Measurements from ENCODE around the gene SEPTIN12.
"Not testable (repeated sequence)": the region's sequence is repeated elsewhere in the genome, so short reads cannot be mapped to it uniquely, and the experiment has no call there.

Gene SEPTIN12

DNA sequence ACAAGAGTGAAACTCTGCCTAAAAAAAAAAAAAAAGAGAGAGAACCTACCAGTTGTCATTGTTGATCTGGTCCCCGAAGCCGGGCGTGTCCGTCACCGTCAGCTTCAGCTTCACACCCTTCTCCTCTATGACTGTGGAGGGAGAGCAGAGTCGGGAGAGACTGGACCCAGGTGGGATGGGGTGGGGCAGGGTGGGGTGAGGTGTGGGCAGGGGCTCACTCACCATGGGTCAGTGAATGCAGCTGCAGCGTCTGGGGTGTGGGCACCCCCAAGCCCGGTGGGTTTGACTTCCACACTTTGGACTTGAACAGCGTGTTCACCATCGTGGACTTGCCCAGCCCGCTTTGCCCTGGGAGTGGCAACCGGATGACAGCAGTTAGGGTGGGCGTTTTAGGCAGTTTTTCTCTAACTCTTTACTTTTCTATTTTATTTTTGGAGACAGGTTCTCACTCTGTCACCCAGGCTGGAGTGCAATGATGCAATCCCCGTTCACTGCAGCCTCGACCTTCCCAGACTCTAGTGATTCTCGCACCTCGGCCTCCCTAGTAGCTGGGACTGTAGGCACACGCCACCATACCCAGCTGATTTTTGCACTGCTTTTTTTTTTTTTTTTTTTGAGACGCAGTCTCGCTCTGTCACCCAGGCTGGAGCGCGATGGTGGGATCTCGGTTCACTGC is 2.2 kb downstream of the SEPTIN12 start:
- in situ Hi-C loops (cut with MboI; ENCODE audit: low sequenced_read_pairs), result no loop called here

DNA sequence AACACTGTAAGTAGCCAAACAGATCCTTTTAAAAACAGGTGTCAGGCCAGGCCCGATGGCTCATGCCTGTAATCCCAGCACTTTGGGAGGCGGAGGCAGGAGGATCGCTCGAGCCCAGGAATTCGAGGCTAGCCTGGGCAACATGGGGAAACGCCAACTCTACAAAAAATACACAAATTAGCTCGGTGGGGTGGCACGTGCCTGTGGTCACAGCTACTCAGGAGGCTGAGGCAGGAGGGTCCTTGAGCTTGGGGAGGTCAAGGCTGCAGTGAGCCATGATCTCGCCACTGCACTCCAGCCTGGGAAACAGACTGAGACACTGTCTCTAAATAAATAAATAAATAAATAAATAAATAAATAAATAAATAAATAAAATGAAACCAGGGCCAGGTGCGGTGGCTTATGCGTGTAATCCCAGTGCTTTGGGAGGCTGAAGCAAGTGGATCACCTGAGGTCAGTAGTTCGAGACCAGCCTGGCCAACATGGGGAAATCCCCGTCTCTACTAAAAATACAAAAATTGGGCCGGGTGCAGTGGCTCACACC is 3.6 kb downstream of the SEPTIN12 start:
- in situ Hi-C loops (cut with MboI; ENCODE audit: low sequenced_read_pairs), result not testable (repeated sequence)

DNA sequence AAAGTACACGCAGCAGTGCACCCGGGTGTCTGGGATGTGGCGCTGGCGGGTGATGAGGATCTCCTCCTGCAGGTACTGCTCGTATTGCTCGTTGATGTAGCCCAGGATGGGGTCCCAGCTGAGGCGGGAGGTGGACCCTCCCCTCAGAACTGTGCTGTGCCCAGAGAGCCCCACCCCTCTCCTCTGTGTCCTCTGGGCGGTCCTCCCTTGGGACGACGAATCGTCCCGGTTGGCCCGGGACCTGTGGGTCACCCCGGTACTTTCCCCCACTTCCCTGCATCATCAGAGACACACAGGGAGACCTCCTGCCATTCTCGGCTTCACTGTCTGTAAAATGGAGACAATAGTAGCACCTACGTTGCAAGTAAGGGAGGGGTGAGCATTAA is 4.2 kb downstream of the SEPTIN12 start:
- in situ Hi-C loops (cut with MboI; ENCODE audit: low sequenced_read_pairs), result no loop called here

DNA sequence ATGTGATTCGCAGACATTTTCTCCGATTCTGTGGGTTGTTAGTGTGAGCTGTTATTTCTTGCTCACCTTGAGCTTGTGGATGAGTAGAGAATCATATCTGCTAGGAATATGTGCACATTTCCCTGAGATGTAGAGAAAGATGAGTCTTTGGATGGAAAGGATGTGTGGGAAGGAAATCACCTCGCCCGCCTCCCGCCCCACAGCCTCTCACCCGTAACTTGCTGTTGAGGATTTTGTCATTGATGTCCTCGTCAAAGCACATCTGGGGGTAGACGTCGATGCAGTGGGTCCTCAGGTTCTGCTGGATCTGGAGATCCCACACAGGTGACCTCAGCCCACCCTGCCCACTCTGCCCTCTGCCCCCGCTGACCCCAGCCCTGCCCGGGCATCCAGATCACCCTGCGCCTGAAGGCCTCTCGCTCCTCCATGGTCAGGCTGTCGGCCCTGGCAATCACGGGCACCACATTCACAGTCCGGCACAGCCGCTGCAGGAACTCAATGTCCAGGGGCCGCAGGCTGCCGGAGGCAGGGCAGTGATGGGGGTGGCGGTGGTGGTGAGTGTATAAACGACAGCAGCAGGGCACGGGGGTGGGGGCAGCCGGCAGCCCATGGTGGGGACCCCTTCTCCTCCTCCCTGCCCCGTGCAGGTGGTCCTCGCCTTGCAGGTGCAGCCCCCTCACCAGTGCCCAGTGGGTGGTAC is 4.7 kb downstream of the SEPTIN12 start:
- in situ Hi-C loops (cut with MboI; ENCODE audit: low sequenced_read_pairs), result no loop called here

DNA sequence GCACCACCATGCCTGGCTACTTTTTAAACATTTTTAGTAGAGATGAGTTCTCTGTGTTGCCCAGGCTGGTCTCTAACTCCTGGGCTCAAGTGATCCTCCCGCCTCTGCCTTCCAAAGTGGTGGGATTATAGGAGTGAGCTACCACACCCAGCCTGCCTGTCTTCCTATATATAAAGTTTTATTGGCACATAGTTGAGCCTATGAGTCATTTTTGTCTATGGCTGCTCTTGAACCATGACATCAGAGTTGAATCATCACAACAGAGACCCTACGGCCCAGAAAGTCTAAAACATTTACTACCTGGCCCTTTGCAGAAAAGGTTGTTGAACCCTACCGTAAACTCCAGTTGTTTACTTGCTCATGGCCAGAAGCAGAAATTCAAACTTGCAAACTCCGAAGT is 7.9 kb downstream of the SEPTIN12 start:
- in situ Hi-C loops (cut with MboI; ENCODE audit: low sequenced_read_pairs), result no loop called here

DNA sequence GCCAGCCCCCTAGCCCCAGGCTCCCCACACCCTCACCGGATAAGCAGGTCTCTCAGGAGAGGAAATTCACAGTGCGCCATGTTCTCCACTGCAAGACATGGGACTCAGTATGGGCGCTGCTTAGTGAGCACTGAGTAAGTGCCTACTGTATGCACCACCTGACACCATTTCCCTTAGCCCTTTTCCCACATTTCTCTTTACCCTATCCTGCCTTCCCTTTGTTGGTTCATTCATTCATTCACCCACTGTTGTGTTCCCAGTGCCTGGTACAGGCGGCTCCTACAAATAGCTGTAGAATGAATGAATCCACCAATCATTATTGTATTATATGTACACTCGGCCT is 10.1 kb downstream of the SEPTIN12 start:
- in situ Hi-C loops (cut with MboI; ENCODE audit: low sequenced_read_pairs), result no loop called here

DNA sequence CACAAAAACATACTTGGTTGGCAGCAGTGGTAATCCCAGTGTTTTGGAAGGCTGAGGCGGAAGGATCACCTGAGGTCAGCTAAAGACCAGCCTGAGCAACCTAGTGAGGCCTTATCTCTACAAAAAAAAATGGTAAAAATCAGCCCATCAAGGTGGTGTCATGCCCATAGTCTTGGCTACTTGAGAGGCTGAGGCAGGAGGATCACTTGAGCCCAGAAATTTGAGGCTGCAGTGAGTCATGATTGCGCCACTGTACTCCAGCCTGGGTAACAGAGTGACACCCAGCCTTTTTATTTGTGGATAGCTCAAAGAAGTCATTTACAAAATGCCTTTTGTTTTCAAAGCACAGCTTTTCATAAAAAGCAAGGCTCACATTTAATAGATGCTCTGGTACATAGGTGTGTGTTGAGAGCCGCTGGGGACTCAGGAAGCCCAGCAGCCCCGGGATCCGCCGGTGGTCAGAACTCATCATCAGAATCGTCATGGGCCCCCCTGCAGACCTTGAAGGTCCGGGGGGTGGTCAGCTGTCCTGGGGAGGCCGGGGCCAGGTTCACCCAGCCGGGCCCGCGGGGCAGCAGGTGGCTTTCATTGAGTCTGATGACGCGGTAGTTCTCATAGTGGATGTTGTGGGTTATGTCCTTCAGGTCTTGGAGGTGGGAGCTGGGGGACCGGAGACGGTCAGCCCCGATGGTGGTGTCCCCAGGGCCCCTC is 10.7 kb downstream of the SEPTIN12 start:
- in situ Hi-C loops (cut with MboI; ENCODE audit: low sequenced_read_pairs), result no loop called here

DNA sequence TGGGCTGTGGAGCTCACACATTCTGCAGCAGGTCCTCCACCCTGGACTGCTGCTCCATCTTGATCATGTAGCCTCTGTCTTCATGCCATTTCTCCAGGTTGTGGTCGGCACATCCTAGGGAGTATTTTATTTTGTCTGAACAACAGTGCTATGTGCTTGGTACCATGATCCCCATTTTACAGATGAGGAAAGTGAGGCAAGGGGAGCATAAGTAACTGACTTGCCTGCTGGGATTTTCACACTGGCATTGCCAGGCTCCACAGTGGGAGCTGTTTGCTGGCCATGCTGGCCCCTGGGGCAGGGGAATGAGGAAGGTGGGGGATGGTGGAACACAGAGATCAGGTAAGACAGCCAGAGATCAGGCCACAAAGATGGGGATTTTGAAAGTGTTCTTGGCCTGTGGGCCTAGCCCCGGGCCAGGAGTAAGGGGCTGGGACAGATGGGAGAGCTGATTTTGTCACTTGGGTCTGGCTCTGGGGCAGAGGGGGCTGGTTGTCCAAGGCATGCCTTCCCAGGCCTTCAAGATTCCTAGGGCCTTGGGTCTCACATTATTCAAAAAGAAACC is 11.9 kb downstream of the SEPTIN12 start:
- in situ Hi-C loops (cut with MboI; ENCODE audit: low sequenced_read_pairs), result no loop called here

DNA sequence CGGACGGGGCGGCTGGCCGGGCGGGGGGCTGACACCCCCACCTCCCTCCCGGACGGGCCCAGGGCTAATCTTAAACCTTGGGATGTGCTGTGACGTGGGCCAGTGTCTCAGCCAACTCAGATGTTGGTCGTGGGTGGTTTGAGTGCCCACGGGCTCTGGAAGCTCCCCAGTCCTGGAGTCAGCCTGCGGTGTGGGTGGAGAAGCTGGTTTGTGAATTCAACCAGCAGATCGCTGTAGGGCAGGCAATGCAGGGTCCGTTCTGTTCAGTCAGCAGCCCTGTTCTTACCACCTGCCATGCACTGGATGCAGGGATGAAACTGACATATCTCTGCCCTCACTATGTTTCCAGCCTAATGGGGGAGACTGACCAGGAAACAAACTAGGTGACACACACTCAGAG is 13.1 kb downstream of the SEPTIN12 start:
- in situ Hi-C loops (cut with MboI; ENCODE audit: low sequenced_read_pairs), result no loop called here

DNA sequence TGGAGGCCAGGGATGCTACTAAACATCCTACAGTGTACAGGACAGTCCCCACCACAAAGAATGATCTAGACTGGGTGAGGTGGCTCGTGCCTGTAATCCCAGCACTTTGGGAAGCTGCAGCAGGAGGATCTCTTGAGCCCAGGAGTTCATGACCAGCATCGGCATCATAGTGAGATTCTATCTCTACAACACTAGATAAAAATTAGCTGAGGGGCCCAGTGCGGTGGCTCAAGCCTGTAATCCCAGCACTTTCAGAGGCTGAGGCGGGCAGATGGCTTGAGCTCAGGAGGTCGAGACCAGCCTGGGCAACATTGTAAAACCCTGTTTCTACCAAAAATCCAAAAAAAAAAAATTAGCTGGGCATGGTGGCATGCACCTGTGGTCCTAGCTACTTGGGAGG is 15.8 kb downstream of the SEPTIN12 start:
- in situ Hi-C loops (cut with MboI; ENCODE audit: low sequenced_read_pairs), result no loop called here

DNA sequence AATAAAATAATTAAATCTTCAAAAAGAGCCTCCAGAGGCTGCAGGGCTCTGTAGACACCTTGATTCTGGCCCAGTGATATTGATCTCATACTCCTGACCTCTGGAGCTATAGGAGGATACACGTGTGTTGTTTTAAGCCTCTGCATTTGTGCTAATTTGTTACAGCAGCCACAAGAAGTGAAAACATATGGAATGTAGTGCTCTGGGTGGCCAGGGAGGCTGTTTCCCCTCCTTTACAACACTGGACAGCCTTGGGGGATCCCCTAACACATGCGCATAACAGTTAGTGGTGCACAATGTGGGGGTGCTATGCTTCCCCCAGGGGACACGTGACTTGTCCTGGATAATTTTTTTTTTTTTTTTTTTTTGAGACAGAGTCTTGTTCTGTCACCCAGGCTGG is 16.5 kb downstream of the SEPTIN12 start:
- in situ Hi-C loops (cut with MboI; ENCODE audit: low sequenced_read_pairs), result no loop called here

DNA sequence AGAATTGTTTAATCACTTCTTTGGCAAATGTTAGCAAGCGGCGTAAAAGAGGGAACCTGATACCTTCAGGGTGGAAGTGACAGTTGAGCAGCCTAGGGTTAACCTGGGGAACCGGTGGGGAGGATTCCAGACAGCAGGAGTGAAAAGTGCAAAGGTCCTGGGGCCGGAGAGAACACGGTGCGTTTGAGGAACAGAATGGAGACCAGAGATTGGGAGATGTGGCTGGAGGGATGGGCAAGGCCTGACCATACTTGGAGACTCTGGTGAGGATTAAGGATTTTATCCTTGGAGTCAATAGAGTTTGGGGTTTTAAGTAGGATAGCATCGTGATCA is 18.9 kb downstream of the SEPTIN12 start:
- in situ Hi-C loops (cut with MboI; ENCODE audit: low sequenced_read_pairs), result no loop called here

DNA sequence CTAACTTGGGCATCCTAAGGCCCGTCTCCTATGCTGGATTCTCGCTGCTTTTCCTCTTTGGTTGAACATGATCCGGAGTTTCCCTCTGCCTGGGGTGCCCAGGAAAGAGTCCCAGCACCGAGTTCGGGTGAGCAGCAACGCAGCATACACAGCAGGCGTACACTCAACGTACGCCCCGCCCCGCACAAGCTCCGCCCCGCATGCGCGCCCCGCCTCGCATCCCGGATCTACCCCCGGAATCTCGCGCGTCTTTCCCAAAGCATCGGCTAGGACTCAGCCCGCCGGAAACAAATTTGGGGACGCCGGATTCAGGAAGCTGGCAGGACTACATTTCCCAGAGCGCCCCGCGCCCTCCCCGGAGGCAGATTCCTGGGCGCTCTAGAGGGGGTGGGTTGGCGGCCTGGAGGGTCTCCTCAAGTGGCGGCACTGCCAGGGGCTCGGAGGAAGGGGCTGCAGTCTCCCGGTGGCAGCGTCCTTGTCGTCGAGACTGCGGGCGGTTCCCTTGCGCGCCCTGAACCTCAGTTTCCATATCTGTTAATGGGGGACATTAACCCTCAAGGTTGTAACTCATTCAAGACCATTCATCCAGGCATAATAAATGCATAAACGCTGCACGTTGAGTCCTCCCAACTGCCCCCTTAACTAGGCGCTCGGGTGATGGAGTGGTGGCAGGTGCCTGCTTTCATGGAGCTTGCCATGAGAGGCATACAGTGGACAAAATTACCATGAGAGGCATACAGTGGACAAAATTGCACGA is 19.4 kb downstream of the SEPTIN12 start:
- in situ Hi-C loops (cut with MboI; ENCODE audit: low sequenced_read_pairs), result no loop called here

DNA sequence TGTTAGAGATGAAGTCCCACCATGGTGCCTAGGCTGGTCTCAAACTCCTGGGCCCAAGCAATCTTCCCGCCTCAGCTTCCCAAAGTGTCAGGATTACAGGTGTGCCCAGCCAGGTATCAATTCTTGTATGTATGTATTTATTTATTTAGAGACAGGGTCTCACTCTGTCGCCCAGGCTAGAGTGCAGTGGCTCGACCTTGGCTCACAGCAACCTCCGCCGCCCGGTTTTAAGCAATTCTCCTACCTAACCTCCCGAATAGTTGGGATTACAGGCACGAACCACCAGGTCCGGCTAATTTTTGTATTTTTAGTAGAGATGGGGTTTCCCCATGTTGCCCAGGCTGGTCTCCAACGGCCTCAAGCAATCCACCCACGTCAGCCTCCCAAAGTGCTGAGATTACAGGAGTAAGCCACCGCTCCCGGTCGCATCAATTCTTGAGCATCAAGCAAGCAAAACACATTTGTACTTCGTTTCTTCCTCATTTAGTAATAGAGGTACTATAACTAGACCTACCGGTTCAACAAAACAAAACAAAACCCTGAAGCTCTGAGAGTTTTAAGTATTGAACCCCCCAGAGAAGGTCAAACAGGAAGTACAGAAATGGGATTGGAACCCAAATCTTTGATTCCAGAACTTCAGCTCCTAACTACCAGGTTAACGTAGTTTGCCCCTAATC is 20.1 kb downstream of the SEPTIN12 start:
- in situ Hi-C loops (cut with MboI; ENCODE audit: low sequenced_read_pairs), result no loop called here

DNA sequence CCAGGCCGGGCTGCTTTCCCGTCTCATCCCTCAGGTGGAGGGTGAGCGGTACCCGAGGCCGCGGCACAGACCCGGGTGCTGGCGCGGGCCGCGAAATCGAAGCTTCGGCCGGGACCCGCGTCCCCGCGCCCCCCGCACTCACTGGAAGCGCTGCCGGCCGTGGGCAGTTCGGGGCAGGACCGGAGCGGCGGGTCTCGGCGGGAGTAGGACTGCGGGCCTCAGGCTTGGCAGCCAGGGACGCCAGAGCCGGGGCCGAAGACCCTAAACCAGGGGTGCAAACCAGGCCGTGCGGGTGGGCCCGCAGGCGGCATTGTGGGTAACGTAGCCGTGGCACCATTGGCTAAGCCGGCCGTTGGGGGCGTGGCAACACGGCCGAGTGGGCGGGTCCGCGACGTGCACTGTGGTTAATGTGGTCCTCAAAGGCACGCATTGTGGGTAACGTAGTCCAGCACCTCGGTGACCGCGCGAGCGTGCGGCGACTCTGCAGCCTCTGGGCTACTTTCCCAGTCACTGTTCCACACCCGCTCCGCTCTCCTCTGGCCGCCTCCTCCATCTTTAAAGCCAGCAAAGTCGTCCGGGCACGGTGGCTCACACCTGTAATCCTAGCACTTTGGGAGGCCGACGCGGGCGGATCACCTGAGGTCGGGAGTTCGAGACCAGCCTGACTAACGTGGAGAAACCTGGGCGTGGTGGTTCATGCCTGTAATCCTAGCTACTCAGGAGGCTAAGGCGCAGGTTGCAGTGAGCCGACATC is 21.1 kb downstream of the SEPTIN12 start, which contains the start of gene ZNF500:
ZNF500 (minus strand) TSS at position 288 of the 754 bp plus-strand sequence. CDS start 1,184 bp downstream, outside the sequence.
- in situ Hi-C loops (cut with MboI; ENCODE audit: low sequenced_read_pairs), result no loop called here

DNA sequence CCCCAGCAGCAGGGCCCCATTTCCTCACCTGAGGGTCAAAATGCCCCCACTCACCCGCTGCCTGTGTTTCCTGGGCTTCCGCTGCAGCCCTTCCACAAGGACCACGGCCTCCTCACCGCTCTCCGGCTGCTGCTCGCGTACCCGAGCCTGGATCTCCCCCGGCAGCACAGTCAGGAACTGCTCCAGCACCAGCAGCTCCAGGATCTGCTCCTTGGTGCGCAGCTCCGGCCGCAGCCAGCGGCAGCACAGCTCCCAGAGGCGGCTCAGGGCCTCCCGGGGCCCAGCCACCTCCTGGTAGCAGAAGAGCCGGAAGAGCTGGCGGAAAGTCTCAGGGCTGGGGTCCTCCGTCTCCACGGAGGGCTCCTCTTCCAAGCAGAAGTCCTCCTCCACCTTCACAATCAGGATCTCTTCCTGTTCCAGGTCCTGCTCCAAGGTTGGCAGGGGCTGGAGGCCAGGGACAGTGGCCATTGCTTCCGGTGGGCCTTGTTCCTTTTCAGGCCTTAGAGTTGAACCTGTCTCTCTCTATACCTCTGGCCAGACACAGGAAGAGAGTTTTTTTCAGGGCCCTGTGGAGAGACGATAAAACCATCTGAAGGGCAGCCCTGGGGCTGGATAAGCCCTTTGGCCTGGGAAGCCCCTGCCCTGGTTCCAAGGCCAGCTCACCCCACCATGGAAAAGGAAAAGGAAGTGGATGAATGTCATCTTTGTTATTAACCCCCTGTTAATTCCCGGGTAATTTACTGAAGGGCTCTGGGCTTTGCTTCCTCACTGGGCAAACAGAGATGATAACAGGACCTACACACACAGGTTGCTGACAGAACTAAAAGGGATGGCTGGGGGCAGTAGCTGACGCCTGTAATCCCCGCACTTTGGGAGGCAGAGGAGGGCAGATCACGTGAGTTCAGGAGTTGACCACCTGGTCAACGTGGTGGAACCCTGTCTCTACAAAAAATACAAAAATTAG is 22.4 kb downstream of the SEPTIN12 start:
- in situ Hi-C loops (cut with MboI; ENCODE audit: low sequenced_read_pairs), result no loop called here

DNA sequence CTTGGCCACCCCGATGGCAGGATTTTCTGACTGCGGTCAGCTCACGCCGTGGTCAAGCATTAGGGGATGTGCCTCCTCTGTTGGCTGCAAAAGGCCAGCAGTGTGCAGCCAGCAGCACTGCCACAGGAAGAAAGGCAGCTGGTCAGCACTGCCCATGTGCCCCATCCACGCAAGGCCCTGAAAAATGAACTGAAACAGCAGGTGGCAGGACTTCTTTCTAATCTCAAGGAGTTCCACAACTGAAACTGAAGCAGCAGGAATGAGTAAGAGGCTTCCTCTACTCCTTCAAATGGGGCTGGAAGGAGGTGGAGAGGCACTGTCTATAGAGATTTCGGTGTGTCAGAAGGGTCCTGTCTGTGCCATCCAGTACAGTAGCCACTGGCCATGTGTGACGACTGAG is 24.4 kb downstream of the SEPTIN12 start:
- in situ Hi-C loops (cut with MboI; ENCODE audit: low sequenced_read_pairs), result no loop called here

DNA sequence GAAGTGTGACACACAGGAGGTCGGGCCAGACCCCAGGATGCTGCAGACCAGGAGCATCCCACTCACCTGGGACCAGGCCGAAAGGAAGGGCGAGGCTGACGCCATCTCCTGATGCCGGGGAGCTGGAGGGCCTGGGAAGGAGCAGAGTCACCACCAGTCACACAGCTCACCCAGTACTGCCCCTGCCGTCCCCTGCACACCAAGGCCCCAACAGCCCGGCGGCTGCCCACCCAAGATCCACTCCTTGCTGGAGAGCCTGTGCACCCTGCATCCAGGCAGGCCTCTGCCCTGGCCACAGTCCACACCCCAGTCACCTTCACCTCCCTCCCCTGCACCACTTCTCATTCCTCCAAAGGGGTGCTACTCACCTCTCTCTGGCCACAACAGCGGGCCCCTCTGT is 25.9 kb downstream of the SEPTIN12 start:
- in situ Hi-C loops (cut with MboI; ENCODE audit: low sequenced_read_pairs), result no loop called here

Measured in hTERT RPE-1 (cell line).